UCSD-AML1 (cell line): ENCODE data around the gene FOSL1.
"Not testable (repeated sequence)": the region's sequence is repeated elsewhere in the genome, so short reads cannot be mapped to it uniquely, and the experiment has no call there.

Source experiments
- DNase-seq: peaks from one replicate; lab custom pipeline; 2025; ENCODE audit not compliant: unreplicated experiment; lab: John Stamatoyannopoulos, UW

The FOSL1 gene

GRCh38 chr11:65896034-65896999 is 3.9 kb downstream of the FOSL1 start:
- DNase-seq: no peak

- DNase-seq: no peak
Measured at GRCh38 chr11:65895482-65895981, 4.7 kb downstream of the FOSL1 start.

- peak; percentile 72 for DNase-seq
Measured at GRCh38 chr11:65894034-65894591, 6.1 kb downstream of the FOSL1 start.

- DNase-seq: no peak
Measured at GRCh38 chr11:65892661-65893317, 7.4 kb downstream of the FOSL1 start.

DNA sequence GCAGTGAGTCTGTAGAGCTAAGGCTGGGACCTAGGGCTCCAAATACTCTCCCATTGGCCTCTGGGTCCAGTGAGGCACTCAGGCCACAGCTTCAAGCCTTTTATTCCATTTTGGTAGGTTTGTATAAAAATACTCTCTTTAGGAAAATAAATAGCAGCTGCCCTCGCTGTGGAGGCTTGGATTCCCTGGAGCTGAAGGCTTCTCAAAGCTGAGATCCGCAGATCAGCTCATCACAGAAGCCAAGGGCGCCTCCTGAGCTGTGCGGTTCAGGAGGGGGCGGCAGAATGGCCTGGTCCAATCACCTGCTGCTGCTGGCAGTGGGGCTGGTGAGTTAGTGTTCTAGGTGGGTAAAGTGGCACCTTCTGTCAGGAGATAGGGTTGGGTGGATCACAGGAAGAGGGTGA is 8.0 kb downstream of the FOSL1 start:
- DNase-seq: not testable (repeated sequence)

- peak; percentile 76 for DNase-seq
Measured at GRCh38 chr11:65891219-65892136, 8.7 kb downstream of the FOSL1 start.

DNA sequence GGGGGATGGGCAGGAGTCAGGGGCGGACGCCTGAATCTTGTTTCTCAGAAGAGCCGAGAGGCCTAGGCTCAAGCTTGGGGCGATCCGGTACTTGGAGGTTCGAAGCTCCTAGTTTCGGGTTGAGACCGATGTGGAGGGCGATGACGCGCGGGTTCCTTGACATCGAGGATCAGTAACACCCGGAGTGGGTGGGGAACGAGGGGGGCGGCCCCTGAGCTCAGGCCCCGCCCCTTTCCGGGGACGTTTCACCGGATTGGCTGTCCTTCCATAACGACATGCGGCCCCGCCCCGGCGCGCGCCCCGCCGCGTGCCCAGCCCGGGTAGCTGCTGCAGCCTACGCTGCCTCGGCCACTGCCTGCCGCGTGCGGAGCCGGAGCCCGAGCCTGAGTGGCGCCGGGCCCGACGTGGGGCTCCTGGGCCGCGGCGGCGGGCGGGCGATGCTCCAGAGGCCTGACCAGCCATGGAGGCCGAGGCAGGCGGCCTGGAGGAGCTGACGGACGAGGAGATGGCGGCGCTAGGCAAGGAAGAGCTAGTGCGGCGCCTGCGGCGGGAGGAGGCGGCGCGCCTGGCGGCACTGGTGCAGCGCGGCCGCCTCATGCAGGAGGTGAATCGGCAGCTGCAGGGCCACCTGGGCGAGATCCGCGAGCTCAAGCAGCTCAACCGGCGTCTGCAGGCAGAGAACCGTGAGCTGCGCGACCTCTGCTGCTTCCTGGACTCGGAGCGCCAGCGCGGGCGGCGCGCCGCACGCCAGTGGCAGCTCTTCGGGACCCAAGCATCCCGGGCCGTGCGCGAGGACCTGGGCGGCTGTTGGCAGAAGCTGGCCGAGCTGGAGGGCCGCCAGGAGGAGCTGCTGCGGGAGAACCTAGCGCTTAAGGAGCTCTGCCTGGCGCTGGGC is 9.6 kb downstream of the FOSL1 start, which contains the start of gene CCDC85B:
CCDC85B (plus strand) TSS at position 350 of the 895 bp plus-strand sequence; CDS start at position 461, 111 bp downstream.
- peak; percentile 98 for DNase-seq

GRCh38 chr11:65888163-65888814 is 11.9 kb downstream of the FOSL1 start, which contains the start of gene FIBP:
Gene FIBP, minus strand, starts transcription at chr11:65888471. Its CDS starts 53 bp downstream, at chr11:65888418.
- peak; percentile 98 for DNase-seq

DNA sequence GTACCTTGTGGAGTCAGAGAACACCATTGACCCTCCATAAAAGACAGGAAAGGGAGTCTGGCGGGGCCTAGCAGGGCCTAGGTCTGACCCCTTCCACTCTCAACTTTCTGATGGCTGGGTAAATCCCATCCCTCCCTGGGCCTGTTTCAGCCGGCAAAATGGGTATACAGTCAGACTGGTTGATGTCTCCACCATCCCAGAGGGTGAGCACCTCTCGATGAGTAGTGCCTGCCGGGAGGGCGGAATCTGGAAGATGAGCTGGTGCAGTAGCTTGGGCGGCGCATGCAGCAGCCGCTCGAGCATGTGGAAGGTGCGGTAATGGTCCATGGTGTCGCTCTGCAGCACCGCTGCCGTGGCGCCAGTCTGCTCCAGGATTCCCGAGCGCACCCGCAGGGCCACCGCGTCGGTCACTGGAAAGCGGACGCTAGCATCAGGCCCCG is 12.4 kb downstream of the FOSL1 start:
- no peak for DNase-seq

GRCh38 chr11:65886826-65887722 is 13.1 kb downstream of the FOSL1 start:
- no peak for DNase-seq

GRCh38 chr11:65885808-65886536 is 14.2 kb downstream of the FOSL1 start:
- DNase-seq: no peak

DNA sequence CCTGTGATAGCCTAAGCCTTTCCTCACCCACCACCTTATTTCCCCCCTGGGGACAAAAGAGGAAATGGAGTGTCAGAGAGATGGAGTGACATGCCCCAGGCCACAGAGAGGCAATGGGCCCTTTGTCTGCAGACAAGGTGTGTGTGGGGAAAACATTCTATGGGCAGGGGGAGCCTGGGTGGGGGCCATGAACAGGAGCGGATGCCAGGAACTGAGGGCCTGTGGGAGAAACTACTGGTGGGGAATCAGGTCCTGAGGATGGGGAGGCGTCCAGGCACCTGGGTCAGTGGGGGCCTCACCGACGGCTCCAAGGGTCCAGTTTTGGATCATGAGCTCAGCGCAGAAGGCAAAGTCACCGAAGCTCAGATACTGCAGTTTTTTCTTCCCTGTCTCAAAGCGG is 15.0 kb downstream of the FOSL1 start:
- no peak for DNase-seq

GRCh38 chr11:65884716-65885092 is 15.5 kb downstream of the FOSL1 start:
- DNase-seq: peak; percentile 81

DNA sequence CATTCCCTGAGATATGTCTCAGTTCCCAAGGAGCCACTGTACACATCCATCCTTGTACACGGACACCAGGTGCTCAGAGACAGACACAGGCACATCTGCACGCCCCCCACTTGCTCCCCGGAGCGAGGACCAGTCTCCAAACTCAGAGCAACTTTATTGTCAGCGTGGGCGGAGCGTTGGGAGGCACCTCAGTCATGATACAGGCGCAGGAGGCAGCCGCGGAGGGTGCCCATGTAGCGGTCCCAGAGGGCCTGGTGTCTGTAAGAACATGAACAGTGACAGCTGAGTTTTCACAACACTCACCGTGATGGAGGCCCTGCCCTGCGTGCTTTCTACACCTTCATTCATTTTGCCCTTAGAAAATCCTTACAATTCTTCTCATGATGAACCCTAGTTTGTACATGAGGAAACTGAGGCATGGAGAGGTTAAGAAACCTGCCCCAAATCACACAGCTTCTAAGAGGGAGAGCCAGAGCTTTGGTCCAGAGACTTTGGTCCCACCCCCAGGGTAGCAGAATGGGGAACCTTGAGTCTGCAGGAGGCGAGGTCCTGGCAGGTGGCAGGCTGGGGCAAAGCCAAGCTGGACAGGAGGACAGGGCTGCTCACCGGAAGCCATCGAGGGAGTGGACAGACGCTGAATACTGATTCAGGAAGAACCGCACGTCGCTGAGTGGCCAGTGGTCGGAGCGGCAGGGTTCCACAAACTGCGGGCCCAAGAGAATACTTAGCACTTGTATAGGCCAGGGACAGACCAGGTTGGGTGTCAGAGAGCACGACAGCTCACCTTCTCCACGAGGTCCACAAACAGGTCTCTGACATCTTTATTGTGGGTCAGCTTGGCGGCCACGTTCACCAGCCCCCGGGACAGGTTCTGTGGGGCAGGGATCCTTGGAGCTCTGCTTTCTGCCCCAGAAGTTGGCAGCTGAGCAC is 16.1 kb downstream of the FOSL1 start:
- no peak for DNase-seq

DNA sequence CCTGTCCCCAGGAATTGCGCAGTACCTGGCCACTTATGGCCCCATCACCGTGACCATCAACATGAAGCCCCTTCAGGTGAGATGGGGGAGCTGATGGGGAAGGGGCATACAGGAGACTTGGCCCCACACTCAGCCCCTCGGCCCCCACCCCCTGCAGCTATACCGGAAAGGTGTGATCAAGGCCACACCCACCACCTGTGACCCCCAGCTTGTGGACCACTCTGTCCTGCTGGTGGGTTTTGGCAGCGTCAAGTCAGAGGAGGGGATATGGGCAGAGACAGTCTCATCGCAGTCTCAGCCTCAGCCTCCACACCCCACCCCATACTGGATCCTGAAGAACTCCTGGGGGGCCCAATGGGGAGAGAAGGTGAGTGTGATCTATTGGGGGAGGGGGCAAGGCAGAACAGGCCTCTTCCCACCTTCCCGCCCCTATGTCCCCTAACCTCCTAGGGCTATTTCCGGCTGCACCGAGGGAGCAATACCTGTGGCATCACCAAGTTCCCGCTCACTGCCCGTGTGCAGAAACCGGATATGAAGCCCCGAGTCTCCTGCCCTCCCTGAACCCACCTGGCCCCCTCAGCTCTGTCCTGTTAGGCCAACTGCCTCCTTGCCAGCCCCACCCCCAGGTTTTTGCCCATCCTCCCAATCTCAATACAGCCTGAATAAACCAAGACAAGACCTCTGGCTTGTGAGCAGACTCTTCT is 17.0 kb downstream of the FOSL1 start:
- DNase-seq: no peak
